ENCODE results near the gene GALR3.

GALR3 gene

DNA sequence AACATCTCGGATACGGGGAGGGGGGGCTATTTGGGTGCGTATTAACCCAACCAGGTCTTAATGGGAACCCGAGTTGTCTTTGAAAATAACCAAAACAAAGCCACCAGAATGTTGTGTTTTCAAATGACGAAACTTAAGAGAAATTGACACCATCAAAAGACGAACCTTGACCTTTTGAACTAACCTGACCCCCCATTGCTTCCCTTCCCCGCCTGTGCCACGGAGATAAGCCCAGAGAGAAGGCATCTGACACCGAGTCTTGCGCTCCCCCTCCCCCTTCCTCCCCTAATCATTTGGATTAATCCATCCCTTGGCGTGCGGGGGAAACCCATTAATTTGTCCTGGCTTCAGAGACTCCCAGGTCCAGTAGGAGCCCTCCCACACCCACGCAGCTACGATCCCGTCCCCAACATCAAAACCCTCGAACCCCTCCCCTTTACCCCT, 20.0 kb upstream of the GALR3 start:
- DNase-seq (ENCODE audit: low read depth) = no peak

DNA sequence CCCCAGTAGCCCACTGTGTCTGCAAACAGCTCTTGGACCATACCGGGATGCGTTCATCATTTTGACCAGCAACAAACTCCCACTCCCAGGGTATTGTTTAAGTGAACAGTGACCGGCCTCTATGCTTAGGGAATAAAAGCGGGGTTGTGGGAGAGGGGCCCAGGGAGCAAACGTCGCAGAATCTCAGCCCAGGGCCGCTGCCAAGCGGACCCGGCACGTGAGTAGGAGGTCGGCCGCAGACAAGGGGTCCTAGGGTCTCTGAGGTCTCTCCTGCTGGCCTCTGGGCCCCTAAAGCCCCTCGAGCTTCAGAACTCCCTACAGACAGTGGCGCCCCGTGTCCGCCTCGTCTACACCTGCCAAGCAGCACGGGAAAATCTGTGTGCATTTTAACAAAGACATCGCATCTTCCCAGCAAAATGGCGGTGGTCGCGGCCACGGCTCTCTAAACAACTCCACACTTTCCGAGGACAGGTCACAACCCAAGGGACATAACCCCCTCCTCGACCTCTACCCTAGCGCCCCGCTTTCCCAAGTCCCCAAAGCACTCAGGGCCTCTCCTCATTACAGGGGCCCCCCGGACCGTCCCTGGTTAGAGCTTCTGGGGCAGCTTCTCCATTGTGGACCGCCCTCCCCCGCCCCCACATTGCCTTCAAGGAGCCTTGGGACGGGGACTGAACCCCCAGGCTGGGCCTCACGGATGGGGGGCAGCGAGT, 19.4 kb upstream of the GALR3 start:
- DNase-seq (ENCODE audit: low read depth) = no peak

DNA sequence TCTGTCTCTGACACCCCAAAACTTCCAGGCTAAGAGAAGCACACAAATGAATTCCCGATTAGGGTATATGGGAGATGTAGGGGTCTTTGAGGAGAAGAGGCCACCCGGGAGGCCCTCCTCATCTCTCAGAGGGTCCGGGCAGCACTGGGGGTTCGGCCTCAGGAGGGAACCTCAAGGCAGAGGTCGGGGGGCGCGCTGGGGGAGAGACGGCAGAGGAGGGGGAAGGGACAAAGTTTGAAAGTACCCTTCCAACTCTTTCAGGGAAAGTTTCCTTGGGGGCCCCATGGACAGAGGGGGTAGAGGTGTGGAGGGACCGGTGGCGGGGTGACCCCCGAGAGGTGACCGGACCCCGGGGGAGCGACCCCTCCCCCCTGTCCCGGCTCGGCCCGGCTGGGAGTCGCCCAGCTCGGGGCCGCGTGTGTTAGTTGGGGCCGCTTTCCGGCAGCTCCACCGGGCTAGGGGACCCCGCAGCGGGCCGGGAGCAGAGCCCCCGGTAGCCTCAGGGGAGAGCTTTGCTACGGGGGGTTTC, 18.8 kb upstream of the GALR3 start:
- DNase-seq (ENCODE audit: low read depth) = no peak

DNA sequence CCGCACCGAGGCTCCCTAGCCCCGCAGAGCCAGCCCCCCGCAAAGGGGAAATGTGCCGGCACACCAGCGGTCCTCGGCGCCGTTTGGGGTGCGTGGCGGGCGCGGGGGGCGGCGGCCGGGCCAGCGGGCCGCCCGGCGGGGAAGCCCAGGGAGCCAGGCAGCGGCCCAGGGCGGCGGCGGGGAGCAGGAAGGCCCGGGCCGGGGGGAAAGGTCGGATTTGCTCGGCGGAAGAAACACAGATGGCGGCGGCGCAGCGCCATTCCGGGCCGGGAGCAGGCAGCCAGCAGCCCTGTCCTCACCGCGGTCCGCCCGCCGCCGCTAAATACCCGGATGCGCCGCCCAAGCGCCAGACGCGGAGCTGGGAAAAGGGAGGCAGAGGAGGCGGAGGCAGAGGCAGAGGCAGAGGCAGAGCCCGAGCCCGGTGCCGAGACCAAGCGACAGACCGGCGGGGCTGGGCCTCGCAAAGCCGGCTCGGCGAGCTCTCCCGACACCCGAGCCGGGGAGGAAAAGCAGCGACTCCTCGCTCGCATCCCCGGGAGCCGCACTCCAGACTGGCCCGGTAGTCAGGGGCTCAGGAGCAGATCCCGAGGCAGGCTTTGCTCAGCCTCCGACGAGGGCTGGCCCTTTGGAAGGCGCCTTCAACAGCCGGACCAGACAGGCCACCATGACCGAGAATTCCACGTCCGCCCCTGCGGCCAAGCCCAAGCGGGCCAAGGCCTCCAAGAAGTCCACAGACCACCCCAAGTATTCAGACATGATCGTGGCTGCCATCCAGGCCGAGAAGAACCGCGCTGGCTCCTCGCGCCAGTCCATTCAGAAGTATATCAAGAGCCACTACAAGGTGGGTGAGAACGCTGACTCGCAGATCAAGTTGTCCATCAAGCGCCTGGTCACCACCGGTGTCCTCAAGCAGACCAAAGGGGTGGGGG, 18.0 kb upstream of the GALR3 start:
- peak; percentile 68 for DNase-seq (ENCODE audit: low read depth)

DNA sequence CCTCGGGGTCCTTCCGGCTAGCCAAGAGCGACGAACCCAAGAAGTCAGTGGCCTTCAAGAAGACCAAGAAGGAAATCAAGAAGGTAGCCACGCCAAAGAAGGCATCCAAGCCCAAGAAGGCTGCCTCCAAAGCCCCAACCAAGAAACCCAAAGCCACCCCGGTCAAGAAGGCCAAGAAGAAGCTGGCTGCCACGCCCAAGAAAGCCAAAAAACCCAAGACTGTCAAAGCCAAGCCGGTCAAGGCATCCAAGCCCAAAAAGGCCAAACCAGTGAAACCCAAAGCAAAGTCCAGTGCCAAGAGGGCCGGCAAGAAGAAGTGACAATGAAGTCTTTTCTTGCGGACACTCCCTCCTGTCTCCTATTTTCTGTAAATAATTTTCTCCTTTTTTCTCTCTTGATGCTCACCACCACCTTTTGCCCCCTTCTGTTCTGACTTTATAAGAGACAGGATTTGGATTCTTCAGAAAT, 17.3 kb upstream of the GALR3 start:
- DNase-seq (ENCODE audit: low read depth) = no peak

DNA sequence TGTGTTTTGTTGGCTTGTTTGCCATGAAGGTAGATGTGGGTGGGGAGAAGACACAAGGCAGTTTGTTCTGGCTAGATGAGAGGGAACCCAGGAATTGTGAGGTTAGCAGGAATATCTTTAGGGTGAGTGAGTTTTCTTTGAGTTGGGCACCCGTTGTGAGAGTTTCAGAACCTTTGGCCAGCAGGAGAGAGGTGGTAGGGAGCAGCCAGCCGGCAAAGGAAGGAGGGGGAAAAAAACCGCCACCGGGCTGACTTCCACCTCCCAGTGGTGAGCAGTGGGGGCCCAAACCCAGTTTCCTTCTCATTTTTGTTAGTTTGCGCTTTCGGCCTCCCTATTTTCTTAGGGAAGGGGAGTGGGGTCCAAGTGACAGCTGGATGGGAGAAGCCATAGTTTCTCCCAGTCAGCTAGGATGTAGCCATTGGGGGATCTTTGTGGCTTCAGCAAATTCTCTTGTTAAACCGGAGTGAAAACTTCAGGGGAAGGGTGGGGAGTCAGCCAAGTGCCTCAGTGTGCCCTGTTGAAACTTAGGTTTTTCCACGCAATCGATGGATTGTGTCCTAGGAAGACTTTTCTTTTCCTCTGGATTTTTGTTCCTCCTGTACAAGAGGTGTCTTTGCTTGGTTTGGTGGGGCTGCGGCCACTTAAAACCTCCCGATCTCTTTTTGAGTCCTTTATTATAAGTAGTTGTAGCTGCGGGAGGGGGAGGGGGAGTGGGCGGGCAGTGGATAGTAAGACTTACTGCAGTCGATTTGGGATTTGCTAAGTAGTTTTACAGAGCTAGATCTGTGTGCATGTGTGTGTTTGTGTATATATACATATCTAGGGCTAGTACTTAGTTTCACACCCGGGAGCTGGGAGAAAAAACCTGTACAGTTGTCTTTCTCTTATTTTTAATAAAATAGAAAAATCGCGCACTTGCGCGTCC, 16.5 kb upstream of the GALR3 start:
- no peak for DNase-seq (ENCODE audit: low read depth)

DNA sequence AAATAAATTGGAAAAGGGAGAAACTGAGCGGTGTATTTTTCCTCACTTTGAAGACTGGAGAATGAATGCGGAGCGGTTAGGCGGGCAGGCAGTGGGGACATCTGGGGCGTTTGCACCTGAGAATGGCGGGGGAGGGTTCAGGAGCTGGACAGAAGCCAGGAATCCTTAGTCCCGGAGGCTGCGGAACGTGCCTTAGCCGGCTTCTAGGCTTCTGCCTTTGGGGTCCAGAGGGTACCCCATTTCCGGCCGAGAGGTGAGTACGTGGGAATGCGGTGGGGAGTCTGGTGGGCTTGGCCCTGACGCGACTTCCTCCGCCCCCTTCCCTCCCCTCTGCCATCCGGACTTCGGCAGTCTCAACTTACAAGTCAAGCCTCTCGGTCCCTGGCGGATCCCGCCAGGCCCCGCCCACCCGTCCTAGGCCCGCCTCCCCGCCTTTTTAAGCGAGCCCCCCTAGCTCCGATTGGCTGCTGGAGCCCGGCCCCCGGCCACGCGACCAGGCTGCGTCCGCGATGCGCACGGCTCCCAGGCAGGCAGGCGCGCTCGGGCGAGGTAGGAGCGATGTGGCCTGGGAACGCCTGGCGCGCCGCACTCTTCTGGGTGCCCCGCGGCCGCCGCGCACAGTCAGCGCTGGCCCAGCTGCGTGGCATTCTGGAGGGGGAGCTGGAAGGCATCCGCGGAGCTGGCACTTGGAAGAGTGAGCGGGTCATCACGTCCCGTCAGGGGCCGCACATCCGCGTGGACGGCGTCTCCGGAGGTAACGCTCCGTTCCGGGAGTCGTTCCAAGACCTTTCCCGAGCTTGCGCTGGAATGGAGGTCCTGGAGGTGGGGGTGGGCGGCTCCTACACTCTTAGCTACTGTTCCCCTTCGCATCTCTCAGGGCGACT, 15.5 kb upstream of the GALR3 start, which contains the start of gene GCAT:
Gene GCAT, plus strand, starts transcription at position 525 of the 884 bp plus-strand sequence. Its CDS starts 34 bp downstream, at position 559.
- peak; percentile 85 for DNase-seq (ENCODE audit: low read depth)

DNA sequence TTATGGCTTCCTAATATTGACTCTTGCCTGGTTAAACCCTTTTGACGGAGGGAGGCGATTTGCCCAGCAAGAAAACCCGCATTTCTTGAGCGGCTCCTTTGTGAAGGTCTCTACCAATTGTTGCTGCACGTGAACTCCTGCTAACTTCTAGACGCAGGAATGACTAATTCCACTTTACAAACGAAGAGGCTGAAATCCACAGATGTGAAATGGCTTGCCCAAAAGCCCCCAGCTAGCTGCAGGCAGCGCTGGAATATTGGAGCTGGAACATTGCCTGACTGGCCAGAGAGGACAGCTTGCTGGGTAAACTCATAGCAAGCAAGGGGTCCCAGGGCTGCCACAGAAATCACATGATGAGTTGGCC, 14.9 kb upstream of the GALR3 start:
- DNase-seq (ENCODE audit: low read depth) = no peak

DNA sequence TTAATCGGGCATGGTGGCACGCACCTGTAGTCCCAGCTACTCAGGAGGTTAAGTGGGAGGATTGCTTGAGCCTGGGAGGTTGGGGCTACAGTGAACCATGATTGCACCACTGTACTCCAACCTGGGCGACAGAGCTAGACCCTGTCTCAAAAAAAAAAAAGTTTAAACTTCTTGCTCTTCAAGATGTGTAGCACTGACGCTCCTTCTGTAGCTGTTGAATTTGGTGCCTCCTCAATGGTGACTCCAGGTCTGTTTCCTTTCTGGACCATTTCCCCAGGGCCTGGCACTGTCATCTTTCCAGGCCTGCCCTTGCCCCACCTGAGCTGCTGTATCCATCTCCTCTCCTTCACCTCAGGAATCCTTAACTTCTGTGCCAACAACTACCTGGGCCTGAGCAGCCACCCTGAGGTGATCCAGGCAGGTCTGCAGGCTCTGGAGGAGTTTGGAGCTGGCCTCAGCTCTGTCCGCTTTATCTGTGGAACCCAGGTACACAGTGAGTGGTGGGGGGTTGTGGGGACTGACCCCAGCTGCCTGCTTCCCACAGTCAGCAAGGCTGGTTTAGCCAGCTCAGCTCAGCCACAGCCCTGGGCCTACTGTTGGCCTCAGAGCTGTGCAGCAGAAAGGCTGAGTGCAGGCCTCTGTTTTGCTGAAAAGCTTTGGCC, 13.4 kb upstream of the GALR3 start:
- DNase-seq (ENCODE audit: low read depth) = no peak

DNA sequence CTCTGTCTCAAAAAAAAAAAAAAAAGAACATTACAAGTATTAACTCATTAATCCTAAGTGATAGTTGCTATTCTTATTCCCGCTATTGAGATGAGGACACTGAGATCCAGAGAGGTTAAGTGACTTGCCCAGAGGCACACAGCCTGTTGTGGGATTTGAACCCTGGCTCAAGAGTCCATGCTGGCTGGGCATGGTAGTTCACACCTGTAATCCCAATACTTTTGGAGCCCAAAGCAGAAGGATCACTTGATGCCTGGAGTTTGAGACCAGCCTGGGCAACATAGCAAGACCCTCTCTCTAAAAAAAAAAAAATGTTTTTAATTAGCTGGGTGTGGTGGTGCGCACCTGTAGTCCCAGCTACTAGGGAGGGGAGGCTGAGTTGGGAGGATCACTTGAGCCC, 11.3 kb upstream of the GALR3 start:
- no peak for DNase-seq (ENCODE audit: low read depth)

DNA sequence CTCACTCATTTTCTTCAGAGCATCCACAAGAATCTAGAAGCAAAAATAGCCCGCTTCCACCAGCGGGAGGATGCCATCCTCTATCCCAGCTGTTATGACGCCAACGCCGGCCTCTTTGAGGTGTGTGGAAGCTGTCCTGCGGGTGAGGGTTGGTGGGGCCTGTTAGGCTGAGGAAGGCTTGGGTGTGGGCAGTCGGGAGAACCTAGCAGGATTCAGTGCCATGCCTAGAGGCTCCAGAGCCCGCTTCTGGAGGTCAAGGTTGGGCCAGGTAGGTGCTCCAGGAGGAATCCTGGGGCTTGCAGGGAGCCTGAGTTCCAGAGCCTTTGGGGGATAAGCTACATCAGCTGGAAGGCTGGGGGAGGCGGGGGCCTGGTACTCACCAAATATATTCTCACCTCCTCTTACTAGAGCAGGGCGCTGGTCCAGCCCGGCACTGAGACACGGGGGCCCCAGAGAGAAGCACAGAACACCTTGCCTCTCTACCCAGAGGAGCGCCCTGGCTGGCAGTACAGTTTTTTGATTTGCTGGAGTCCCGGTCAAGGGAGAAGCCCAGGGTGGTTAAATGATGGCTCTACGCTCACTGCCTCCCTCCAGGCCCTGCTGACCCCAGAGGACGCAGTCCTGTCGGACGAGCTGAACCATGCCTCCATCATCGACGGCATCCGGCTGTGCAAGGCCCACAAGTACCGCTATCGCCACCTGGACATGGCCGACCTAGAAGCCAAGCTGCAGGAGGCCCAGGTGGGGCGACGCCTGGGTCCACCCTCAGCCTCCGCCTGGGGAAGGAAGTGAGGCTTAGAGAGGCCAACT, 10.1 kb upstream of the GALR3 start:
- DNase-seq (ENCODE audit: low read depth) = no peak

DNA sequence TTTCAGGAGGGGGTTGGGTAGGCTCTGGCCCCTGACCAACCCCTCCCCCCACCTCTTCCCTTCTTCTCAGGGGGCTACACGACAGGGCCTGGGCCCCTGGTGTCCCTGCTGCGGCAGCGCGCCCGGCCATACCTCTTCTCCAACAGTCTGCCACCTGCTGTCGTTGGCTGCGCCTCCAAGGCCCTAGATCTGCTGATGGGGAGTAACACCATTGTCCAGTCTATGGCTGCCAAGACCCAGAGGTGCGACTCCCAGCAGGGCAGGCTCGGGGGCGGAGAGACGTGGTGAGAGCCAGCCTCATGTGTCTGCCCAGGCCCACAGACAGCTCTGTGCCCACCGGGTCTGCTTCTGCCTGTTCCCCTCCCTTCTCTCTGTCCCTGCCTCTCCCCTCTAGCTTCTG, 7.6 kb upstream of the GALR3 start:
- no peak for DNase-seq (ENCODE audit: low read depth)

DNA sequence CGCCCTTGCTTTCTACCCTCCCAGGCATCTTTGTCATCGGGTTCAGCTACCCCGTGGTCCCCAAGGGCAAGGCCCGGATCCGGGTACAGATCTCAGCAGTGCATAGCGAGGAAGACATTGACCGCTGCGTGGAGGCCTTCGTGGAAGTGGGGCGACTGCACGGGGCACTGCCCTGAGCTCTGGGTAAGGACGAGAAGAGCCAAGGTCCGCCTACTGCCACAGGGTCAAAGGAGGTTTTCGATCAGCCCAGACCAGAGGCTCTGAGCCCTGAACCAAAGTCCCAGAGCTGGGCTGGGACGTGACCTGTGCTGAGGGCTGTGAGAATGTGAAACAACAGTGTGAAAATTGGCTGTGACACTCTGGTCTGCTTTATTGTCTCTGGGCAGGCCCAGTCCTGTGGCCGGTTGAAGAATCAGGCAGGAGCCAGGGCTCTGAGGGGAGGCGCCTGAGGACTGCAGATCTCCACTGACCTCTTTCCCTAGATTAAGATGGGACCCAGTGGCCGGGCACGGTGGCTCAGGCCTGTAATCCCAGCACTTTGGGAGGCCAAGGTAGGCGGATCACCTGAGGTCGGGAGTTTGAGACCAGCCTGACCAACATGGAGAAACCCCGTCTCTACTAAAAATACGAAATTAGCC, 6.5 kb upstream of the GALR3 start:
- DNase-seq (ENCODE audit: low read depth) = no peak

DNA sequence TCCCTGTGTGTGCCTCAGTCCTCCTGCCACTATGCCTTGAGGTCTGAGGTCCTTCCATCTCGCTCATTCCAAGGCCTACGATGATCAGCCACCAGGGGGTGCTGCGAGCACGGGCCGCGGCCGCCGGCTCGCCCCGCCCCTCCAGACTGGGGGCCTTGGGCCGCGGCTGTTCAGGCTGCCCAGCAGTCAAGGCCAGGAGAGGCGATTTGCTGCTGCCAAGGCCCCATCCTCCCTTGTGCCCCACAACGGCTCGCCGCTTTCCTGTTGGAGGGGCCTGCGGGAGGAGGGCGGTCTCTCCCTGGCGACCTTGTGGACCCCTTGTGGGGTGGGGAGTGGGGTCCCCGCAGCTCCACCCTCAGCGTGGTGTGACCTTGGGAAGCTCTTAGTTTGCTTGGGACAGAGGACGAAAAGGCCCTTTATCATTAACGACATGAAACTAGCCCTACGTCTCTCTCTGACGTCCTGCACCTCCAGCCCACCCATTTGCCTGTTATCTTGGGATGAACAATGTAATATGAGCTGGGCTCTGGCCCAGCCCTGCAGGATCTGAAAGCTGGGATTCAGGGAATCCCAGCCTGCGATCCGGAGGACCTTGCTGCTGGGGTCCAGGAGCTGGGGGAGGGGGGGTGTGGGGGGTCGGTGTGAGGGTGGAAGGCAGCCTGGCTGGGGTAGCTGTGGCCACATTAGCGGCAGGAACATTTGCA, 5.3 kb upstream of the GALR3 start:
- DNase-seq (ENCODE audit: low read depth) = no peak

DNA sequence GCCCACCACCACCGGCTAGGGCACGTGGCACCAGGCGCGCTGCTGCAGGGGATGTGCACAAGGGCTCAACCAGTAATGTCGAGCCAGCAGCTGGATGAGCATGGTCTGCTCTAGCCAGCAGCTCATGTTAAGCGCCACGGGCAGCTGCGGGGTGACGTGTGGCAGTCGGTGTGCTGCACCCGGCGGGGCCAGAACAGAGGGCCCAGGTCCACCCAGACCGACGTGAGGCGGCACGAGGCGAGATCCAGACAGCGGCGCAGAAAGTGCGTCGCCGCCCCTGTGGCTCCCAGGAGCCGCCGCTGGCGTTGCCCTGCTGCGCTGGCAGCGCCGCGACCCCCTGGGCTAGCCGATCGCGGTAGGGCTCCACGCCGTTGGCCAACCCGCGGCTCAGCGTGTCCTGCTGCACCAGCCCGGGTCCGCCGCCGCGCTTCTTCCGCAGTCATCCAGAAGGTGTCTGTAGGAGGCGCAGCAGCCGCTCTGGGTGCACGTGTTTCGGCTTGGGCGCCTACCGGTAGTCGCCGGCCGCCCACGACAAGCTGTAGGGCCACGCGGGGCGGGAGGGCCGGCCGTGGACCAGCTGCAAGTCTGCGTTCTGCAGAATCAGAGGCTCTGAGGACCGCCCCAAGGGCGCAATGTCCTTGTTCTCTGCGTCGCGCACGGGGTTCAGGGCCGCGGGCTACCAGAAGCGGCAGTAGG, 4.6 kb upstream of the GALR3 start:
- no peak for DNase-seq (ENCODE audit: low read depth)

DNA sequence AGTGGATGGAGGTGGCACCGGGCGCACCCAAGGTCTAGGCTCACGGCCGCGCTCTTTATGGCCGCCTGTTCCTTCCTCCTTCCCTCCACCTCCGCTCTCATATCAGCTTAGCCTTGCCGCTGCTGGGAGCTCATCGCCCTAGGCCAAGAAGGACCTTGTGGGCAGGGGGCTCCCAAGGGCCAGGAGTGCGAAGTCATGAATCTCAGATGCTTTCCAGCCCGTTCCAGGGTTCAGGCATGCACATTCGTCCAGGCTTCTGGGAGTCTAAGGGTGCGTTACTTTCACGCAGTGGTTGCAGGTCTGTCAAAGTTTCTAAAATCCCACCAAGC, 4.1 kb upstream of the GALR3 start:
- no peak for DNase-seq (ENCODE audit: low read depth)

DNA sequence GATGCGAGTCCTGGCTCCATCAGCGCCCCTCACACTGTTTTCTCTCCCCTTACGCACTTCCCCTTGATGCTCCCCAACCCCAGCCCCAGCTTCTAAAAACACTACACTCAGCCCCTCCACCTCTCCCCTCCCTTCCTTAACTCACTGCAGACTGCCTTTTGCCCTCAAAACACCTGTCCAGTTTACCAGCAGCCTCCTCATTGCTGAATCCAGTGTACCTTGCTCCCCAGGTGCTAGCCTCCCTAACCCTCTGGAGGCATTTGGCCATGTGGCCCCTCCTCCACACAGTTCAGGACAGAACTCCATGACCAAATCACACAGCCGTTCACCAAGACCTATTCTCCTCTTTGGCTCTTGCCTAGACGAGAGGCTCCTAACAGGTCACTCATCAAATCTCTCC, 2.8 kb upstream of the GALR3 start:
- no peak for DNase-seq (ENCODE audit: low read depth)
